Stimulated activated CD8-positive, alpha-beta memory T cell treated with anti-CD3 and anti-CD28 coated beads, Interleukin-4, amount 100 ng/mL, for 24 hours (primary cell): ENCODE results near the gene CENATAC.
A peak's percentile ranks its signal among the peaks of the same experiment; 100 is the strongest.
"Not testable (repeated sequence)": the region's sequence is repeated elsewhere in the genome, so short reads cannot be mapped to it uniquely, and the experiment has no call there.

Source experiments
- DNase-seq: peaks from one replicate; pipeline ENCODE4 v3.0.0-alpha.2; 2020; ENCODE audit warnings: low read depth

The CENATAC gene

GRCh38 chr11:119055901-119056300 lies 58.0 kb downstream of the CENATAC start:
- no peak for DNase-seq

- peak; percentile 7 for DNase-seq
Observed at GRCh38 chr11:119056421-119056999, 58.6 kb downstream of the CENATAC start.

- peak; percentile 99 for DNase-seq
Observed at GRCh38 chr11:119057000-119057769, 59.2 kb downstream of the CENATAC start, which contains the start of gene HYOU1. TSS of gene HYOU1 (minus strand) at chr11:119057205. CDS start at chr11:119056160, 1,045 bp downstream.

- DNase-seq: not testable (repeated sequence)
Observed at GRCh38 chr11:119059128-119059527, 61.2 kb downstream of the CENATAC start.

GRCh38 chr11:119061256-119061655 lies 63.3 kb downstream of the CENATAC start:
- no peak for DNase-seq

GRCh38 chr11:119062779-119063178 lies 64.8 kb downstream of the CENATAC start:
- DNase-seq: no peak

- peak; percentile 6 for DNase-seq
Observed at GRCh38 chr11:119065369-119065768, 67.4 kb downstream of the CENATAC start.
